HFFc6 (cell line): ENCODE measurements around the gene FUT7. TPM values are rescaled to one million over a fixed set of nuclear protein-coding genes. Genes with fewer than 3 reads are reported as not detected.

Source experiments
- DNase-seq: peaks from one replicate; pipeline ENCODE4 v3.0.0-alpha.2; 2018
- H3K27ac Mint-ChIP-seq: 2 replicates; pipeline ENCODE4 v1.8.0; 2020; ENCODE audit warnings: mild to moderate bottlenecking, mixed read lengths
- H3K27me3 Mint-ChIP-seq: 2 replicates; pipeline ENCODE4 v1.8.0; 2021; ENCODE audit warnings: mild to moderate bottlenecking, moderate library complexity, mixed read lengths; ENCODE audit not compliant: insufficient read depth
- H3K36me3 Mint-ChIP-seq: 2 replicates; pipeline ENCODE4 v1.8.0; 2021; ENCODE audit warnings: low read depth, mixed read lengths
- H3K4me1 Mint-ChIP-seq: 2 replicates; pipeline ENCODE4 v1.8.0; 2020; ENCODE audit warnings: low read depth, mixed read lengths
- H3K4me3 Mint-ChIP-seq: 2 replicates; pipeline ENCODE4 v1.8.0; 2020; ENCODE audit warnings: mild to moderate bottlenecking, moderate library complexity, mixed read lengths
- H3K9me3 Mint-ChIP-seq: 2 replicates; pipeline ENCODE4 v1.8.0; 2020; ENCODE audit warnings: mild to moderate bottlenecking, mixed read lengths
- CTCF ChIP-seq: fragments of 200-600 bp; sonication (generic); IDR thresholded peaks from 2 replicates; pipeline ENCODE4 v1.5.0; 2021; ENCODE audit warnings: antibody characterized with exemption, mild to moderate bottlenecking
- total RNA-seq, 6 experiments: library from RNA; stranded (reverse); fragmentation: NEBNext Ultra II Directional; extraction: Animal tissue kit (Norgen Biotek cat#: 25700); gene quantifications; 2 replicates in 1 of 6; 3 replicates in 5 of 6; pipeline ENCODE4 v1.2.3, GENCODE V29; 2021

Gene FUT7
- total RNA-seq, 6 experiments from 2014 or later = not detected

DNA sequence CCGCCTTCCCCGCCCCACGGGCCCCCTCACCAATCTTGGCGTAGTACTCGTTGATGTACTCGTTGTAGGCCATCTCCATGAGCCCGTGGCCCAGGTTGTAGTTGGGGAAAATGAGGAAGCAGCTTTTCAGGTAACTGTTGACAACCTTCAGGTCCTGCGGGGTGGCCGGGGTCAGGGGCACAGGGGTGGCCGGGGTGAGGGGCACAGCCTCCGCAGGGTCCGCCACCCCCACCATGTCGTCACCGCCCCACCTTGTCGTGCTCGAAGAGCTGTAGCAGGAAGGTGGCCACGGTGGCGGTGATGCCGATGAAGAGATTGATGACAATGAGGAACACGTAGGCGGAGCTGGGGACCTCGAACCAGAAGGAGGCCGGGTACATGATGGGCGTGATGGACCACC, 20.7 kb downstream of the FUT7 start:
- H3K4me3 Mint-ChIP-seq = no peak overlapping the region
- H3K27ac Mint-ChIP-seq = no peak overlapping the region
- no peaks in the 10 kb centered on the region for H3K27me3 Mint-ChIP-seq
- no peak for TF ChIP-seq CTCF
- H3K36me3 Mint-ChIP-seq = peaks cover 9% of the 10 kb centered on the region; the same call in 1 of the 2 replicates
- H3K4me1 Mint-ChIP-seq = no peaks in the 10 kb centered on the region
- no peak for DNase-seq
- no peaks in the 10 kb centered on the region for H3K9me3 Mint-ChIP-seq

DNA sequence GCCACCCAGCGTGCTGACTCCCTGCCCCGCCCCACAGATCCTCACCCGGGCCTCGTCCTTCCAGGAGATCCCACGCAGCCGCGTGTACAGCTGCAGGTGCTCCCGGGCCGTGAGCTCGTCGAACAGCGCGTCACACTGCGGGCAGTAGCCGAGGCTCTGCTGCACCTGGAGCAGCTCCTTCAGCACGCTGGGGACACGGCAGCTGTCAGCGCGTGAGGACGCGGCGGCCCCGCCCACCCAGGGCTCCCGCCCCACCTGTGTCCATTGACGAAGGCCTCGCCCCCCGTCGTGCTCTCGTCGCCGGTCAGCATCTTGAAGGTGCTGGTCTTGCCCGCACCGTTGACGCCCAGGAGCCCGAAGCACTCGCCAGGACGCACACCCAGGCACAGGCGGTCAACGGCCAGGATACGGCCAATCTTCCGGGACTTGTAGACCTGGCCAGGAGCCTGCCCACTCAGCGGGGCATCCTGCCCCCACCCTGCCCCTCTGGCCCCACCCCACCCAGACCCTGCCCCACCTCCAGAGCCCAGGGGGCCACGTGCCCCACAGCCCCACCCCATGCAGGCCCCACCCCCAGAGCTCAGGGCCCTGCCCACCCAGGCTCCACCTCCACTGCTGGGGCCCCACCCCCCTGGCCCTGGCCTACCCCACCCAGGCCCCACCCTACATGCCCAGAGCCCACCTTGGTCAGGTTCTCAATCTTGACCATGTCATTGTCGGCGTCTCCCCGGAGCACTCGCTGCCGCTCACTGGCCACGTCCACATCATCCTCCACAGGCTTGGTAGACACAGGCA, 21.8 kb downstream of the FUT7 start:
- H3K4me1 Mint-ChIP-seq = no peaks in the 10 kb centered on the region
- TF ChIP-seq CTCF = no peak
- DNase-seq = no peak
- no peak overlapping the region for H3K27ac Mint-ChIP-seq
- H3K9me3 Mint-ChIP-seq = no peaks in the 10 kb centered on the region
- H3K27me3 Mint-ChIP-seq = no peaks in the 10 kb centered on the region
- no peak overlapping the region for H3K4me3 Mint-ChIP-seq
- H3K36me3 Mint-ChIP-seq = peaks cover 9% of the 10 kb centered on the region; the same call in 1 of the 2 replicates

DNA sequence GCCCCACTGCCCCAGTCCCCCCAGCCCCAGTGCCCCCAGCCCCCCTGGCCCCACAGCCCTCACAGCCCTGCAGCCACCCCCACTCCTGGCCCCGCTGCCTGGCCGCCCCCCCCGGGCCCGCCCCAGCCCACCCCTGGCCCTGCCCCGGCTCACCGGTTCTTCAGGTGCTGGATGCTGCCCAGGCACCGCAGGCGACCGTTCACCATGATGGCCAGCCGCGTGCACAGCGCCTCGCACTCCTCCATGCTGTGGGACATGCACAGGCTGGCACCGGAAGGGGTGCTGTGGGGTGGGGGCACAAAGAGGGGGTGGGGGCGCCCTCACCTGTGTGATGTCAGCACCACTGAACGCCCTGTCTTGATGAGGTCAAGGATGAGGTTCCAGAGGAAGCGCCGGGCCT, 22.7 kb downstream of the FUT7 start:
- Mint-ChIP-seq H3K27me3 (no peaks in the 10 kb centered on the region), H3K27ac (no peak overlapping the region), H3K4me3 (no peak overlapping the region), H3K4me1 (no peaks in the 10 kb centered on the region), H3K9me3 (no peaks in the 10 kb centered on the region; the same call in 1 of the 2 replicates), H3K36me3 (peaks cover 9% of the 10 kb centered on the region; the same call in 1 of the 2 replicates)
- no peak for DNase-seq
- no peak for TF ChIP-seq CTCF

DNA sequence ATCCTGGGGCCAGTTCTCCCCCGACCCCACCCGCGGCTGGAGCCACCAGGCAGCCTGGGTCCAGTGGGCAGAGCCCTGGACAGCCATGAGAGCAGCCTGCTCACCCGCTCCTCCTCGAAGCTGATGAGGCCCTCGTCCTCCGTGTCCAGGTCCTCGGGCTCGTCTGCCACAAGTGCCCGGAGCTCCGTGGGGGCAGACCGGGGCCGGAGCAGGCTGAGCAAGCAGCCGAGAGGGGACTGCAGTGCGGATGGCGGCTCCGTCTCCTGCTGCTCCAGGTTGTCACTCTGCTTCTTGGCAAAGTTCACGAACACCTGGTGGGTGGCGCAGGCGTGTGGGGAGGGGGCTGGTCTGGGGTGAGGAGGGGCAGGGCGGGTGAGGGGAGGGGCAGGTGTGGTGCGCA, 23.6 kb downstream of the FUT7 start:
- H3K9me3 Mint-ChIP-seq = no peaks in the 10 kb centered on the region; the same call in 1 of the 2 replicates
- no peak for DNase-seq
- no peaks in the 10 kb centered on the region for H3K4me1 Mint-ChIP-seq
- no peak overlapping the region for H3K4me3 Mint-ChIP-seq
- H3K36me3 Mint-ChIP-seq = peaks cover 9% of the 10 kb centered on the region; the same call in 1 of the 2 replicates
- no peak for TF ChIP-seq CTCF
- H3K27ac Mint-ChIP-seq = no peak overlapping the region
- no peaks in the 10 kb centered on the region for H3K27me3 Mint-ChIP-seq

- Mint-ChIP-seq H3K27ac (no peak overlapping the region), H3K9me3 (no peaks in the 10 kb centered on the region; the same call in 1 of the 2 replicates), H3K4me3 (no peak overlapping the region), H3K36me3 (peaks cover 9% of the 10 kb centered on the region; the same call in 1 of the 2 replicates), H3K4me1 (no peaks in the 10 kb centered on the region), H3K27me3 (no peaks in the 10 kb centered on the region)
- no peak for DNase-seq
- no peak for TF ChIP-seq CTCF
Measured at GRCh38 chr9:137007816-137008270, 24.0 kb downstream of the FUT7 start.
